HG03108 (cell line): ENCODE data around the gene WDR76.

ENCODE experiments used
- ATAC-seq: cut with Tn5 transposase; IDR thresholded peaks from one replicate; pipeline ENCODE4 v1.9.1; 2021; ENCODE audit warnings: moderate library complexity; ENCODE audit not compliant: unreplicated experiment

WDR76 gene

GRCh38 chr15:43873651-43874050 is 46.8 kb downstream of the WDR76 start:
- no peak for ATAC-seq

- no peak for ATAC-seq
These were observed 50.1 kb downstream of the WDR76 start for GRCh38 chr15:43876872-43877271.

GRCh38 chr15:43877371-43877770 is 50.6 kb downstream of the WDR76 start:
- ATAC-seq: no peak

DNA sequence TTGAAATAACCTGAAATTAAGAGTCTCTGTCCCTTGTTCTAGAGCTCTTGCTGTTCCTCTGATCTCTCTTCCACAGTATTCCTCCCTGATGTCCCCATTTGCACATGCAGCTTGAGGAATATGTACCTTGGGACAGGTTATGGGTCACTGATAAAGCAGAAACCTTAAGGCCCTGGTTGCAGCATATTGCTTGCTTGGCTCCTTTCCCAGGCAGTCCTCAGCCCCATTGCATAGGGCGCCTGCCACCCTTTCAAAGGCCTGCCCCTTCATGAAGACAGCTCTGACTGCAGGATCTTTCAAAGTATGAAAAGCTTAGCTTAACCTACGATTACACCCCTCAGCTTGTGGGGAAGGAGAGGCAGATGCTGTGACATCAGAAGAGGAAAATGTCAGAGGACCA is 51.6 kb downstream of the WDR76 start:
- no peak for ATAC-seq

GRCh38 chr15:43879386-43880355 is 52.9 kb downstream of the WDR76 start:
- ATAC-seq: no peak

DNA sequence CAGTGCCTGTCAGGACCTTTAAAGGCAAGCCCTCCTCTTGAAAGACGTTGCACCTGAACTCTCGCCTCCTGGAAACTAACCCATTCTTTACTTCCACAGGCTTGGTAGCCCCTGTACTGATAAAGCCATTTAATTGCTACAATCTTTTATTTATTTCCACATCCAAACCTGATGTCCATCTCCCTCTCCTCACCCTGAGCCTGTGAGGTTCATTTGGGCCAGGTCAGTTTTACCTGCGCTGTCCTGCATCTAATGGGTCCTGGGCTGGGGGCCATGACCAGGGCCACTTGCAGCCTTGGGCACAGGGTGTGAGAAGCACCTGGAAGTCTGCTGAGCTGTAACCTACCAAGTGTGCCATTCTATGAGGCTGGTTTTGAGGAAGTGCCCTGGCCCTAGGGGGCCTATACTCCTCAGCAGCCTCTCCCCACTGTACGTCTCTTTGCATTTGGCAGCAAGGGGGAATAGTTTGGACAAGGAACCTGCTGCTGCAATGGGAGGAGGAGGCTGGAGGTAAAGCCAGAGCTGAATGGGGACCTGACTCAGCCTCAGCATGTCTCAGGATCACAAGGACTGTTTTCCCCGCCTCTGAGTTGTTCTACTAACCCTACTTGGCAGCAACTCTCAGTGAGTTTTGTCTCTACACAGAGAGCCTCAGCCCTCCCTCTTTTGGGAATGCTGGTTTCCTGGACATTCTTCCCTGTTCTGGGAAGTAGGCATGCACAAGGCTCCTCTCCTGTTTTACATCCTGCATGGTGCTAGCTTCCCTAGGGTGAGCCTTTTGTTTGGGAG is 53.8 kb downstream of the WDR76 start:
- ATAC-seq: no peak

DNA sequence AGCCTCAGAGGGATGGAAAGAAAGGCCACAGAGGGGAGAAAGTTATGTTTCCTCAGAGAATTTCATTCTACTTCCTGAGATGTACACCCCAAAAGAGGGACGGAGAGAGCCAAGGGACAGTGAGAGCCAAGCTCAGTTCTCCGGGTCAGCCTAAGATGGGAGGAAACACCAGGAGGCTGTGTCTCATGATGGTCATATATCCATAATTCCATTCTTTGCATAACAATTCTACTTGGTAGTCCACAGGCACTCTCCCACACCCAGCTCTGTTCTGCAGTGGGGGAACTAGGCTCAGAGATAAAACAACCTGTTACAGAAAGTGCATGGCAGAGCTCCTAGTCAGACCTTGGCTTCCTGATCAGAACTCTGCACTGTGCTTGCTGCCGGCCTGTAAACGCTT is 54.4 kb downstream of the WDR76 start:
- ATAC-seq: no peak

DNA sequence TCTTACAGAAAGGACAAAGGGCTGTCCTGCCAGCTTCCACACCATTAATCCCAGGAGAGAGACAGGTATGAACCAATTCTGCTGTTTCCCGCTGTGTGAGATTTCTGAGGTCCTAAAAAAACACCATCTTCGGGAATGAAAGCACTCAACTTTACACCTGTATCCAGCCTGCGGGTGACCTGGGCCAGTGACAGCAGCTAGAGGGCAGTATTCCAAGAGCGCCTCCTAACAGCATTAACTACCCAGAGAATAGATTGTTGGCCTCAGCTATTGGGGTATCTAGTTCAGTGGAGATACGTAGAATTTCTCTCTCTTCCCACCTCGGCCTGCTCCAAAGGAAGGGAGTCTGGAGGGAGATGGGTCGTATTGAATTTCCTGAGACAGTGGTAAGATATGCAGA is 55.1 kb downstream of the WDR76 start:
- ATAC-seq: no peak

- no peak for ATAC-seq
These were observed 56.8 kb downstream of the WDR76 start for GRCh38 chr15:43883571-43883970.

DNA sequence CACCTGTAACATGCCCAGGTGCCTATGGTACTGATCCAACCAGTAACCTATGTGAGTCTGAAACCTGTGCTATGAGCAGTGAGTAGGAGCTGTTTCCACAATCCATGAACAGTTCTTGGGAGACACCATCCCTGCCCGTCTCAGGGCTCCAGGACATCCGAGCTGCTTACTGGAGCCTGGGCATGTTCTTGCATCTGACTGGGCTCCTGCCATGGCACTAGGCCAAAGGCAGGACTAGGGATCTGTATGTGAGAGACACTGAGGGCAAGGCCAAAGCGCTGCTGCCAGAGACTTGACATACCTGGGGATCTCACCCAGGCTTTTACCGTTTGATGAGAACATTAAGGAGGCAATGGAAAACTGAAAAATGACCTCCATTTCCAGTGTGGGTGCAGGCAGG is 59.8 kb downstream of the WDR76 start:
- no peak for ATAC-seq

DNA sequence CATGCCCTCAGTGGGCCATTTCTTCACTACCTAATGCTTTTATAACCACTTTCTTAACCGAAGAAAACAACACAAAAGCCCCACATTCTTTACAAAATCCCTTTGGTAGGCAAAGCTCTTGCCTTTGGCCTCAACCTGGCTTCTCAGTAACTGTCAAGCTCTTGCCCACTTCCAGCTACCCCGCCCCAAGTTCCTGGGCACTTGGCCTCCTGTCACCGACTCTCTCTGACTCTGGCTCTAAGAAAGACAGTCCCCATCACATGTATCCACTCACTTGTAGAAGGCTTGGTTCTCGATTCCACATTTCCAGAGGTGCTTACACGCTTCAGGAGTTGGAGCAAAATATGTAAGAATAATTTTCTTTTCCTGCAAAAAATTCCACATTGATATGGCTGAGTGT is 61.1 kb downstream of the WDR76 start:
- no peak for ATAC-seq

GRCh38 chr15:43889042-43889441 is 62.2 kb downstream of the WDR76 start:
- ATAC-seq: no peak

DNA sequence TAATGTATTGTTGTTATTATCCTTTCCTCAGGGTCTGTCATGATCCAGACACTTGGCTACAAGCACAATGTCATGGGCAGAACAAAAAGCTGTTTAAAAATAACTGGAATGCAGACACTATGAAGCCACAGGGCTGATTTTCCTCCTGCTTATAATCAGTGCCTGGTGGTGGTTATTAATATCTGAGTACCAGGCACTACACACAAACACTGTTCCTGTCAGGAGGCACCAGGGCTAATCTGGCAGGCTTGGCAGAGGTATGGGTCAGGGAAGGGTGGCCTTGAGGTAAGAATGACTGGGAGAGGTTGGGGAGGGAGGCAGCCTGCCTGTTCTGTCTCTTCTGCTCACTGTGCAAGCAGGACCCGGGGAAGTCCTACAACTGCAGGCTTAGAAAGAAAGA is 67.2 kb downstream of the WDR76 start:
- ATAC-seq: no peak

DNA sequence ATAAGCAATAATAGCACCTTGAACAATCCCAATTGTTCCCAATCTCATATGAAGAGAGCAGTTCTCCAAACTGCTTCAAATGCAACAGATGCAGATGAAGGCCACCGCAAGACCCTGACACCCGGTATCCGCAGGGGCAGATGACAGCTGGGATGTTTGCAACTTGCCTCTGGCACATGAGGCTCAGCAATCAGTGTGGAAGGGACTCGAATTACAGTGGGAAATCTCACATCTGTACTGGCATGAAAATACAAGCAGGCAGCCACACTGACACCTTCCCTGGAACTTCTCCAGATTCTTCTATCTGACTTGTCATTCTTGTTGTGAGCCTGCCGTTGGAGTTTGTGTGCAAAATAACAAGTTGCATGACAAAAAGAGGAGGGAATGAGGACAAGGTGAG is 68.8 kb downstream of the WDR76 start:
- no peak for ATAC-seq

GRCh38 chr15:43896543-43896942 is 69.7 kb downstream of the WDR76 start:
- no peak for ATAC-seq

GRCh38 chr15:43898891-43899290 is 72.1 kb downstream of the WDR76 start:
- no peak for ATAC-seq

DNA sequence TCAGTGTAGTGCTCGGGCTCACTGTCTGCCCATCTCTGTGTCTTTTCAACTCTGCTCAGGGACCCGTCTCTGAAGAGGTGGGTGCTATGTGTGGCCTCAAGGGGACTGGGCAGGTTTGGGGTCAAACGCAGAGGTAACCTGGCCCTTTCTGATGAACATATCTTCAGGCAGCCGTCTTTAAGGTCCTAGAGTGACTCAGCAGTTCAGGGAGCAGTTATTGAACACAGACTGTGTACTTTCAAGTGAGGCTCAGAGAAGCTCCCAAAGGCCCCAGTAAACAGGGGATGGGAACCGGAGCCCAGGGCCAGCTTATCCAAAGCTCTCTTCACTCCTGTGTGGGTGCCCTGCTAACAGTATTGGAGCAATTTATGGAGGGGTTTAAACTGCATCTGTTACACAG is 73.1 kb downstream of the WDR76 start:
- ATAC-seq: no peak

- no peak for ATAC-seq
These were observed 74.2 kb downstream of the WDR76 start for GRCh38 chr15:43900996-43901395.

DNA sequence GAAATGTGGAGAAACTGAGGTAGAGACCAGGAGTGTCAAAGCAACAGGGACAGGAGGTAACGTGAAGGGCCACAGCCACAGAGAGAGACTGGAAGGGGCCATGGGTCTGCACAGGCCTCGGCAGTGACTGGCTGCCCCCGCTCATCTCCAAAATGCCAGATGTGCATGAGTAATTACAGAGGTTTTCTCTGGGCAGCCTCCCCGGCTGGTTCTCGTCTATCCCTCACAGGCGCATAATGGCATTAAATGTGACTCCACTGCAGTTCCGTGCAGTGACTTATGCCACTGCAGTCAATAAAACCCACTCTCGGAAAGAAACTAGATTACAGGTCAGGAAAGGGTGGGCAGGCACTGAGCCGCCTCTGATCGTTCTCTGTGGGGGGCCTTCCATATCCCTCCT is 74.7 kb downstream of the WDR76 start:
- no peak for ATAC-seq

DNA sequence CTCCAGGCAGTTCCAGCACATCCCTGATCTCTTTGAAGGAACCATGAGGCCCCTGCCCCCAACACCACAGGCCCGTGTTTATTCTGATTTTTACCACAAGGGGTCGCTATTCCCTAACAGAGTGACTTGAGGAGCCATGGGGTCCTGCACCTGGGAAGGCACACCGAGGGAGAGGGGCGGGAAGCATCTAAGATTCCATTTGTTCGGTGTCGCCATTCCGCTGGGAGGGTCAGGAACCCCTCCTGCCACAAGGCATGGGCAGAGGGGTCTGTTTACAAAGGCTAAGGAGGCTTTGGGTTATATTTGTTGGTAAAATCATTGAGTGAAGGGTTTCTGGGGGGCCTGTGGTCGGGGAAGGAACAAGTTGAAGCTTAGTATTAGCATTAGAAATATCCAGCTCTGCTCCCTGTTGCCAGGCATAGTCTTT is 77.1 kb downstream of the WDR76 start:
- ATAC-seq: no peak

DNA sequence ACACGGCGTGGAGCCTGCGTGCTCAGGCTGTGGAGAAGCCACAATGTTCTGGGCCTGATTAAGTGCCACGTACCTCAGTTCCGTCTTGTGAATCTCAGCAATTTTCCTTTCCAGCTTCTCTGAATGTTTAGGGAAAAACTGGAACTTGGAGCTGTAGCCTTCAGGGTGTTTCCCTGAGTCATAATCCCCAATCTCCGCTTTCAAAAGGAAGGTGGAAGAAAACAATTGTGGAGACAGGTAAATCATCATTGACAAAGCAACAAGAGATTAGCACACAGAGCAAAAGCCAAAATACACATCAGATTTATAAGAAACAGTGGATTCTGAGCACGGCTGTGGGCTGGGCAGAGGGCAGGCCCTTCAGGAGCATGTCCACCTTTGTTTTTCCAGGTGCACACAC is 79.0 kb downstream of the WDR76 start:
- ATAC-seq: no peak

GRCh38 chr15:43908516-43909050 is 81.8 kb downstream of the WDR76 start:
- ATAC-seq: no peak
